H1 (cell line): Measurements from ENCODE around the gene CCNG2. TPM values are rescaled to one million over a fixed set of nuclear protein-coding genes. Genes with fewer than 3 reads are reported as not detected.

ENCODE experiments used
- BACH1 ChIP-seq: IDR thresholded peaks from 2 replicates; pipeline ENCODE4 v1.6.1; 2012; ENCODE audit warnings: low read length, improper control_type of control experiment
- CEBPB ChIP-seq: IDR thresholded peaks from 2 replicates; pipeline ENCODE4 v1.6.1; 2012; ENCODE audit warnings: low read depth, low read length
- EP300 ChIP-seq, 2 experiments: IDR thresholded peaks; 1 replicate in 1 of 2; 2 replicates in 1 of 2; pipeline ENCODE4 v1.6.1; 2011 to 2012; ENCODE audit warnings: low read depth in 2 of 2, low read length in 2 of 2, mild to moderate bottlenecking in 2 of 2, borderline replicate concordance in 1 of 2, inconsistent platforms in 1 of 2, moderate library complexity in 1 of 2
- EZH2 ChIP-seq: fragments of 200-600 bp; sonication (generic); IDR thresholded peaks from 2 replicates; pipeline ENCODE4 v1.7.1; 2012; ENCODE audit warnings: low read depth, mild to moderate bottlenecking, moderate library complexity, low read length, inconsistent platforms; ENCODE audit not compliant: severe bottlenecking
- GABPA ChIP-seq: IDR thresholded peaks from 2 replicates; pipeline ENCODE4 v1.6.1; 2011; ENCODE audit warnings: mild to moderate bottlenecking, low read length, moderate library complexity, borderline replicate concordance; ENCODE audit not compliant: insufficient read depth
- HDAC6 ChIP-seq: IDR thresholded peaks from one replicate; pipeline ENCODE4 v1.7.1; 2012; ENCODE audit warnings: low read depth, mild to moderate bottlenecking, inconsistent platforms, low read length, moderate library complexity
- JUND ChIP-seq: IDR thresholded peaks from 2 replicates; pipeline ENCODE4 v1.6.1; 2011; ENCODE audit warnings: mild to moderate bottlenecking, improper control_type of control experiment, low read length
- KDM5A ChIP-seq: fragments of 200-600 bp; IDR thresholded peaks from 2 replicates; pipeline ENCODE4 v1.7.1; 2012; ENCODE audit warnings: mild to moderate bottlenecking, low read length, inconsistent platforms, mixed read lengths
- MAX ChIP-seq: IDR thresholded peaks from 2 replicates; pipeline ENCODE4 v1.6.1; 2012; ENCODE audit warnings: inconsistent platforms
- NANOG ChIP-seq: IDR thresholded peaks from 2 replicates; pipeline ENCODE4 v1.6.1; 2011; ENCODE audit warnings: low read length, low read depth, mild to moderate bottlenecking, inconsistent platforms; ENCODE audit not compliant: insufficient read depth, poor library complexity, severe bottlenecking
- RXRA ChIP-seq: IDR thresholded peaks from 2 replicates; pipeline ENCODE4 v1.6.1; 2011; ENCODE audit warnings: low read depth, mild to moderate bottlenecking, low read length, moderate library complexity; ENCODE audit not compliant: insufficient read depth
- SIRT6 ChIP-seq: IDR thresholded peaks from one replicate; pipeline ENCODE4 v1.7.1; 2012; ENCODE audit warnings: low read length, inconsistent platforms
- SP1 ChIP-seq: IDR thresholded peaks from 2 replicates; pipeline ENCODE4 v1.6.1; 2011; ENCODE audit warnings: low read depth, low read length
- SP2 ChIP-seq: IDR thresholded peaks from 2 replicates; pipeline ENCODE4 v1.6.1; 2012; ENCODE audit warnings: mild to moderate bottlenecking, low read length, inconsistent platforms
- SP4 ChIP-seq: IDR thresholded peaks from 2 replicates; pipeline ENCODE4 v1.6.1; 2012; ENCODE audit warnings: low read length, inconsistent platforms
- SRF ChIP-seq: IDR thresholded peaks from 2 replicates; pipeline ENCODE4 v1.6.1; 2011; ENCODE audit warnings: mild to moderate bottlenecking, low read depth, low read length, moderate library complexity
- SUZ12 ChIP-seq: fragments of 200-600 bp; sonication (generic); IDR thresholded peaks from 2 replicates; pipeline ENCODE4 v1.6.1; 2012; ENCODE audit warnings: mild to moderate bottlenecking, inconsistent platforms, low read length, moderate library complexity, mixed read lengths
- TAF1 ChIP-seq: IDR thresholded peaks from 2 replicates; pipeline ENCODE4 v1.6.1; 2011; ENCODE audit warnings: mild to moderate bottlenecking, low read depth, low read length
- TBP ChIP-seq: IDR thresholded peaks from 2 replicates; pipeline ENCODE4 v1.6.1; 2011; ENCODE audit warnings: low read depth, low read length, improper control_type of control experiment
- TCF12 ChIP-seq: IDR thresholded peaks from 2 replicates; pipeline ENCODE4 v1.6.1; 2011; ENCODE audit warnings: low read depth, mild to moderate bottlenecking, low read length
- USF2 ChIP-seq: IDR thresholded peaks from 2 replicates; pipeline ENCODE4 v1.6.1; 2011; ENCODE audit warnings: low read length, improper control_type of control experiment
- YY1 ChIP-seq: IDR thresholded peaks from 2 replicates; pipeline ENCODE4 v1.6.1; 2011; ENCODE audit warnings: low read depth, mild to moderate bottlenecking, low read length
- polyA plus RNA-seq, 7 experiments: library from polyadenylated mRNA; depleted of rRNA in 3 of 7; stranded (reverse) in 5 of 7; unstranded in 2 of 7; fragments of >200 nt in 5 of 7; fragments of 200-250 nt in 2 of 7; gene quantifications; 1 replicate in 5 of 7; 2 replicates in 1 of 7; 4 replicates in 1 of 7; pipeline versions ENCODE4 v1.2.1 to v1.2.3, GENCODE V29; 2011 to 2013; ENCODE audit warnings: missing spikeins in 2 of 7, mixed read lengths in 2 of 7
- total RNA-seq: library from RNA; stranded (reverse); fragmentation: NEBNext Ultra II Directional; extraction: Animal tissue kit (Norgen Biotek cat#: 25700); gene quantifications from 2 replicates; pipeline ENCODE4 v1.2.1, GENCODE V29; 2021
- TF ChIP-seq, protein P1 (sequence below), 3 experiments: IDR thresholded peaks; 1 replicate in 2 of 3; 2 replicates in 1 of 3; pipeline versions ENCODE4 v1.5.1 to v1.6.1; 2011; ENCODE audit warnings: low read length in 3 of 3, mild to moderate bottlenecking in 3 of 3, inconsistent platforms in 2 of 3, low read depth in 1 of 3, moderate library complexity in 1 of 3; ENCODE audit not compliant: insufficient read depth in 1 of 3; ENCODE audit errors: control extremely low read depth in 1 of 3

Gene CCNG2
- total and polyA plus RNA-seq, 2 of the 8 experiments (the other 6 are each of a cell fraction or from before 2014, with no cell fraction given) = 3.5 to 13.9 TPM

- TF ChIP-seq SUZ12 (no peak), SRF (no peak), CEBPB (no peak), TBP (no peak), JUND (no peak), EP300 (IDR thresholded peaks at IDR 0.05; ENCODE audit: borderline replicate concordance in 1 of 2, low read depth in 2 of 2, low read length in 2 of 2) (peak in 1 of 2 experiments; percentile 79; a peak in 1 of 3 replicates), TAF1 (no peak), USF2 (no peak), SP1 (peak; percentile 52; the same call in 1 of the 2 replicates), KDM5A (no peak), SP4 (no peak), SIRT6 (no peak), BACH1 (no peak), NANOG (peak; percentile 82), HDAC6 (no peak), RXRA (no peak), SP2 (no peak), MAX (peak; percentile 92), YY1 (no peak), EZH2 (no peak), GABPA (no peak), TCF12 (peak; percentile 97)
- TF ChIP-seq, protein P1, sequence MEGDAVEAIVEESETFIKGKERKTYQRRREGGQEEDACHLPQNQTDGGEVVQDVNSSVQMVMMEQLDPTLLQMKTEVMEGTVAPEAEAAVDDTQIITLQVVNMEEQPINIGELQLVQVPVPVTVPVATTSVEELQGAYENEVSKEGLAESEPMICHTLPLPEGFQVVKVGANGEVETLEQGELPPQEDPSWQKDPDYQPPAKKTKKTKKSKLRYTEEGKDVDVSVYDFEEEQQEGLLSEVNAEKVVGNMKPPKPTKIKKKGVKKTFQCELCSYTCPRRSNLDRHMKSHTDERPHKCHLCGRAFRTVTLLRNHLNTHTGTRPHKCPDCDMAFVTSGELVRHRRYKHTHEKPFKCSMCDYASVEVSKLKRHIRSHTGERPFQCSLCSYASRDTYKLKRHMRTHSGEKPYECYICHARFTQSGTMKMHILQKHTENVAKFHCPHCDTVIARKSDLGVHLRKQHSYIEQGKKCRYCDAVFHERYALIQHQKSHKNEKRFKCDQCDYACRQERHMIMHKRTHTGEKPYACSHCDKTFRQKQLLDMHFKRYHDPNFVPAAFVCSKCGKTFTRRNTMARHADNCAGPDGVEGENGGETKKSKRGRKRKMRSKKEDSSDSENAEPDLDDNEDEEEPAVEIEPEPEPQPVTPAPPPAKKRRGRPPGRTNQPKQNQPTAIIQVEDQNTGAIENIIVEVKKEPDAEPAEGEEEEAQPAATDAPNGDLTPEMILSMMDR (IDR thresholded peaks at IDR 0.05; ENCODE audit: control extremely low read depth in 1 of 3, insufficient read depth in 1 of 3, low read depth in 1 of 3, low read length in 3 of 3) = no peak
Observed at GRCh38 chr4:77175201-77175611, 18.2 kb downstream of the CCNG2 start (continued).
